Dendritic cell treated with granulocyte-macrophage colony-stimulating factor and Interleukin-4, amounts not matched to agents 40 ng/mL and 50 ng/mL, for 4 days (primary cell): ENCODE results near the gene RABGAP1L.
"Not testable (repeated sequence)": the region's sequence is repeated elsewhere in the genome, so short reads cannot be mapped to it uniquely, and the experiment has no call there.

Source experiments
- H3K27ac Mint-ChIP-seq: one replicate; pipeline ENCODE4 v1.8.0; 2022; ENCODE audit warnings: mild to moderate bottlenecking, mixed read lengths
- H3K27me3 Mint-ChIP-seq: one replicate; pipeline ENCODE4 v1.8.0; 2022; ENCODE audit warnings: mild to moderate bottlenecking, mixed read lengths
- H3K36me3 Mint-ChIP-seq: one replicate; pipeline ENCODE4 v1.8.0; 2022; ENCODE audit warnings: low read depth, mixed read lengths
- H3K4me1 Mint-ChIP-seq: one replicate; pipeline ENCODE4 v1.8.0; 2022; ENCODE audit warnings: low read depth, mixed read lengths
- H3K4me3 Mint-ChIP-seq: one replicate; pipeline ENCODE4 v1.8.0; 2022; ENCODE audit warnings: mild to moderate bottlenecking, moderate library complexity, mixed read lengths
- H3K9me3 Mint-ChIP-seq: one replicate; pipeline ENCODE4 v1.8.0; 2022; ENCODE audit warnings: mixed read lengths
- intact Hi-C: fragments of 100-400 bp; cut with micrococcal nuclease; formaldehyde crosslinking; loops from one replicate; pipeline ENCODE4 v1.15.0; 2022

Gene RABGAP1L

DNA sequence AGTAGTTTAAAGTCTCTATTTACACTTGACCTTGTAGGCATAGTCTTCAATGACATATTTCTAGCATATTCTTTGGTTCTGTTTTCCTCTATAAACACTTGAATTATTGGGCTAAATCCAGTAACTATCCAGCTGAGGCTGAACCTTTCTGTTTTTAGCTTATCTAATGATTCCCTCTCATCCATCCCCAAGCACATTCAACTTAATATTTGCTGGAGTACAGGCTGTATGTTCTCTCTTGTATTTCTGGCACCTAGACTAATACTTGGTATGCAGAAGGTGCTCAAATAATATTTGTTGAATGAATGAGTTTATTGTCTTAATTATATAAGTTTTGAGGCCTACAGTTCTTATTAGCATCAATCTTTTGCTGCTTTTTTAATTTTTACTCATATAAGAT is 88.7 kb downstream of the RABGAP1L start:
- Mint-ChIP-seq H3K36me3 (peaks cover 27% of the 10 kb centered on the region), H3K4me3 (no peak overlapping the region), H3K27ac (no peak overlapping the region), H3K9me3 (no peaks in the 10 kb centered on the region), H3K27me3 (no peaks in the 10 kb centered on the region), H3K4me1 (no peaks in the 10 kb centered on the region)
- intact Hi-C loops: no loop called here

DNA sequence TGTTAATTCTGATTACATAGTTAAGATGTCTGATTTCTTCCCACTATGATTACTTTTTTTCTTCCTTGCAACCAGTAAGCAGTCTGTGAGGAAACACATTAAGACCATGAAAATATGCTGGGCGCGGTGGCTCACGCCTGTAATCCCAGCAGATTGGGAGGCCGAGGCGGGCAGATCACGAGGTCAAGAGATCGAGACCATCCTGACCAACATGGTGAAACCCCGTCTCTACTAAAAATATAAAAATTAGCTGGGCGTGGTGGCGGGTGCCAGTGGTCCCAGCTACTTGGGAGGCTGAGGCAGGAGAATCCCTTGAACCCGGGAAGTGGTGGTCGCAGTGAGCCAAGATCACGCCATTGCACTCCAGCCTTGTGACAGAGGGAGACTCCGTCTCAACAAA is 97.1 kb downstream of the RABGAP1L start:
- H3K9me3 Mint-ChIP-seq, intact Hi-C loops, H3K4me1 Mint-ChIP-seq, H3K27me3 Mint-ChIP-seq, H3K4me3 Mint-ChIP-seq, H3K27ac Mint-ChIP-seq: not testable (repeated sequence)
- H3K36me3 Mint-ChIP-seq: peaks cover 38% of the 10 kb centered on the region

GRCh38 chr1:174258148-174258550 is 98.8 kb downstream of the RABGAP1L start:
- intact Hi-C loops: loop anchor here (1.0 kb wide), 1 partner anchor 486 kb away; no protein-coding TSS in a partner anchor
- H3K4me1 Mint-ChIP-seq: no peaks in the 10 kb centered on the region
- H3K9me3 Mint-ChIP-seq: no peaks in the 10 kb centered on the region
- no peaks in the 10 kb centered on the region for H3K27me3 Mint-ChIP-seq
- no peak overlapping the region for H3K27ac Mint-ChIP-seq
- peaks cover 32% of the 10 kb centered on the region for H3K36me3 Mint-ChIP-seq
- H3K4me3 Mint-ChIP-seq: no peak overlapping the region

DNA sequence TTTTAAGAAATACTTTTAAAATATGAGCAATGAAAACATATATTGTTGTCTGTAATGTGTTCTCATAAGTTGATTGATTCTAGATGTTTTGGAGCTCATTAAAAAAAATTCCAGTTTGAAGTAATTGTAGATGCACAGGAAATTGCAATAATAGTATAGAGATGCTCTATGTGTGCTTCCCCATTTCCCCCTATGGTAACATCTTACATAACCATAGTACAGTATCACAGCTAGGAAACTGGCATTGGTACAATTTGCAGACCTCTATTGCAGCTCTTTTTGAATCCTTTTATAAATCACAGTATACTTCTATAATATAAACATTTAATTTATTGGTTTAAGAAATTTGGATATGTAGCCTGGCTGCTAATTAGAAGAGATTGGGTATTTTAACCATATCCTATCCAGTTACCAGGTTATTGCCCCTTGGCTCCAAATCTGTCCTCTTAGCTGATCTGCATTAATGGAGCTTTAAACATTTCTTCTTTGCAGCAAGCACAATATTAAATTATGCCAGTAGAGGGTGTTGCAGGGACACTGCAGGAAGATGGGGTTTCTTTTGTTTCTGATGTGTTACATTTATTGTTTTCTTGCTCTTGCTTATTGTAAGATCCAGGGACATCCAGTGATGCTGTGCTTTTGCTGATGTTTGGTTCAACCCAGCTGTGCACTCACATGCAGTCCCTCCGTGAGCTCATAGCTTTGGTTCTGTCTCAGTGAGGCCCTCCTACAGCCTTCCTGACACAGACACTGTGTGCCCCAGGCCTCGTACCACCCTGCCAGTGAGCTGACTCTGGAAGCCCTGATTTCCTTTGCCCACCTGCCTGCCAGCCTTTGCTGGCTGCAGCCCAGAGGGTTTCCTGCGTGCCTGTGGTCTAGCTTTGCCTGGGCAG is 103.3 kb downstream of the RABGAP1L start:
- Mint-ChIP-seq H3K4me3 (no peak overlapping the region), H3K9me3 (no peaks in the 10 kb centered on the region), H3K4me1 (peaks cover 8% of the 10 kb centered on the region), H3K27ac (no peak overlapping the region), H3K27me3 (no peaks in the 10 kb centered on the region), H3K36me3 (no peaks in the 10 kb centered on the region)
- intact Hi-C loops: loop anchor here (5.0 kb wide), 1 partner anchor 465 kb away; no protein-coding TSS in a partner anchor

- no peaks in the 10 kb centered on the region for H3K27me3 Mint-ChIP-seq
- no peaks in the 10 kb centered on the region for H3K9me3 Mint-ChIP-seq
- no peak overlapping the region for H3K4me3 Mint-ChIP-seq
- peaks cover 8% of the 10 kb centered on the region for H3K4me1 Mint-ChIP-seq
- H3K27ac Mint-ChIP-seq: no peak overlapping the region
- intact Hi-C loops: no loop called here
- peaks cover 6% of the 10 kb centered on the region for H3K36me3 Mint-ChIP-seq
Observed at GRCh38 chr1:174265282-174265681, 106.0 kb downstream of the RABGAP1L start.

DNA sequence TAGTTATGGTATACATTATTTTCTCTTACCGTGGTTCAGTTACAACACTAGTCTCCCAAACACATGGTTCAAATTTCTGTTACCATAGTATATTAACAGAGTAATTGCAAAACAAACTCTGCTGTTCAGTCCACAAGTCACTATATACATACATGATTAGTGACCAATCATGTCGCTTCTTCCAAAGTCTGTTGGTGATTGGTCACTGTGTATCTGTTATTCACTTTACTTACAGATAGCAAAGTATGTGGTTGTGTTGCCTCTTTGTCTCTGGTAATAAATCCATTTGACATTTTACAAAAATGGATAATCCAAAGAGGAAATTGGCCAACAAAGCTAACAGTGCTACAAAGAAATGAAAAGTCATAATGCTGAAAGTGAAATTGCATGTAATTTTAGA is 107.2 kb downstream of the RABGAP1L start:
- intact Hi-C loops: no loop called here
- Mint-ChIP-seq H3K9me3 (no peaks in the 10 kb centered on the region), H3K27me3 (no peaks in the 10 kb centered on the region)

GRCh38 chr1:174266991-174267612 is 107.8 kb downstream of the RABGAP1L start:
- peaks cover 6% of the 10 kb centered on the region for H3K36me3 Mint-ChIP-seq
- intact Hi-C loops: no loop called here
- H3K4me3 Mint-ChIP-seq: no peak overlapping the region
- no peak overlapping the region for H3K27ac Mint-ChIP-seq
- H3K4me1 Mint-ChIP-seq: peaks cover 8% of the 10 kb centered on the region
- no peaks in the 10 kb centered on the region for H3K9me3 Mint-ChIP-seq
- H3K27me3 Mint-ChIP-seq: no peaks in the 10 kb centered on the region

More for the DNA sequence above, 107.2 kb downstream of the RABGAP1L start:
- no peak overlapping the region for H3K4me3 Mint-ChIP-seq
- H3K36me3 Mint-ChIP-seq: peaks cover 6% of the 10 kb centered on the region
- no peak overlapping the region for H3K27ac Mint-ChIP-seq
- H3K4me1 Mint-ChIP-seq: peaks cover 8% of the 10 kb centered on the region

DNA sequence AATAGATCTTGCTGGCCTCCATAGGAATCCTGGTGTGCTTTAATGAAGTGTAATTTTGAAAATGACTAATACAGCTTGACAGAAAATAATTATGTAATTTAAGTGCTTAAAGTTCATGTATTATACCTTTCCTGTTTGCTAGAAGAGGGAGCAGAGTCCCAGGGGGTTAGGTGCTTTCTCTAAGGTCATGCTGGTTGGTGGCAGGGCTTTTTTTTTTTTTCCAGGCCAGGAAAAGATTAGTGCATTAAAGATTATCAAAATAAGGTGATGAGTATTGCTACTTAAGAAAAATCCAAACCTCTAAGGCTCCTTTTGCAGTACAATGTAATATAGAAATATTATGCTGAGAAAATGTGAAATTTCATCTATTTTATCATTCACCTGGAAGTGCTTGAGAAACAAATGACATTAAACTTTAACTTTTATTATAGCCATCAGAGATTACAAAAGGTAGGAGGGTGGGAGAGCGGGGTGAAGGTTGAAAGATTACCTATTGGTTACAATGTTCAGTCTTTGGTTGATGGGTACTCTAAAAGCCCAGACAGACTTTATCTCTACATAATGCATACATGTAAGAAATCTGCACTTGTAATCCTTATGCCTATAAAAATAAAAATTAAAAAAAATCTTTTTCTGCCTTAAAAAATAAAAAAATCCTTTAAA is 110.8 kb downstream of the RABGAP1L start:
- intact Hi-C loops: no loop called here
- H3K4me3 Mint-ChIP-seq: no peak overlapping the region

GRCh38 chr1:174273190-174273589 is 113.9 kb downstream of the RABGAP1L start:
- no peak overlapping the region for H3K4me3 Mint-ChIP-seq
- H3K27me3 Mint-ChIP-seq: no peaks in the 10 kb centered on the region
- H3K27ac Mint-ChIP-seq: no peak overlapping the region
- no peaks in the 10 kb centered on the region for H3K9me3 Mint-ChIP-seq
- no peaks in the 10 kb centered on the region for H3K4me1 Mint-ChIP-seq
- peaks cover 6% of the 10 kb centered on the region for H3K36me3 Mint-ChIP-seq
- intact Hi-C loops: no loop called here

More for the DNA sequence above, 110.8 kb downstream of the RABGAP1L start:
- peaks cover 6% of the 10 kb centered on the region for H3K36me3 Mint-ChIP-seq
- no peaks in the 10 kb centered on the region for H3K9me3 Mint-ChIP-seq
- H3K27me3 Mint-ChIP-seq: no peaks in the 10 kb centered on the region
- no peak overlapping the region for H3K27ac Mint-ChIP-seq
- peaks cover 8% of the 10 kb centered on the region for H3K4me1 Mint-ChIP-seq

GRCh38 chr1:174273776-174274175 is 114.5 kb downstream of the RABGAP1L start:
- Mint-ChIP-seq H3K27ac (no peak overlapping the region), H3K4me1 (no peaks in the 10 kb centered on the region), H3K9me3 (no peaks in the 10 kb centered on the region), H3K36me3 (peaks cover 6% of the 10 kb centered on the region), H3K4me3 (no peak overlapping the region), H3K27me3 (no peaks in the 10 kb centered on the region)
- intact Hi-C loops: no loop called here

GRCh38 chr1:174274452-174274851 is 115.1 kb downstream of the RABGAP1L start:
- H3K36me3 Mint-ChIP-seq: no peaks in the 10 kb centered on the region
- no peak overlapping the region for H3K4me3 Mint-ChIP-seq
- intact Hi-C loops: no loop called here
- H3K27me3 Mint-ChIP-seq: no peaks in the 10 kb centered on the region
- no peak overlapping the region for H3K27ac Mint-ChIP-seq
- H3K9me3 Mint-ChIP-seq: no peaks in the 10 kb centered on the region
- no peaks in the 10 kb centered on the region for H3K4me1 Mint-ChIP-seq

GRCh38 chr1:174274884-174275283 is 115.6 kb downstream of the RABGAP1L start:
- intact Hi-C loops: no loop called here
- Mint-ChIP-seq H3K4me3 (no peak overlapping the region), H3K4me1 (no peaks in the 10 kb centered on the region), H3K9me3 (no peaks in the 10 kb centered on the region), H3K27ac (no peak overlapping the region), H3K27me3 (no peaks in the 10 kb centered on the region), H3K36me3 (no peaks in the 10 kb centered on the region)

DNA sequence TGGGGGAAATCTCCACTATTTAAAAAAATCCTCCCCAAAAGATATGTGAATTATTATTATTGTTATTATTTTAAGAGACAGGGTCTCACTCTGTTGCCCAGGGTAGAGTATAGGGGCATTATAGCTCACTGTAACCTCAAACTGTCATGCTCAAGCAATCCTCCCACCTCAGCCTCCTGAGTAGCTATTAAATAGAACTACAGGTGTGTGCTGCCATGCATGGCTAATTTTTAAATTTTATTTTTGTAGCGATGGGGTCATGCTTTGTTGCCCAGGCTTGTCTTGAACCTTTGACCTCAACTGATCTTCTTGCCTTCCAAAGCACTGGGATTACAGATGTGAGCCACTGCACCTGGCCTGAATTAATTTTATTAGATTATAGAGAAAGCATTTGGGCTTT is 116.8 kb downstream of the RABGAP1L start:
- H3K36me3 Mint-ChIP-seq: peaks cover 9% of the 10 kb centered on the region
- H3K9me3 Mint-ChIP-seq: no peaks in the 10 kb centered on the region
- intact Hi-C loops: no loop called here

DNA sequence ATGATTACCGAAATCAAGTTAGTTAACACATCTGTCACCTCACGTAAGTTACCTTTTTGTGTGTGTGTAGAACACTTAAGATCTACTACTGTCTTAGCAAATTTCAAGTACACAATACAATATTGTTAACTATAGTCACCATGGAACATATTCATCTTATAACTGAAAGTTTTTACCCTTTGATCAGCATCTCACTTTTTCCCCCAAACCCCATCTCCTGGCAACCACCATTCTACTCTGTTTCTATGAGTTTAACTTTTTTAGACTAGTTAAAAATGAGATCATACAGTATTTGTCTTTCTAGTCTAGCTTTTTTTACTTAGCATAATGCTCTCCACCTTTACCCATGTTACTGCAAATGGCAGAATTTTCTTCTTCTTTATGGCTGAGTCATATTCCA is 124.7 kb downstream of the RABGAP1L start:
- no peak overlapping the region for H3K4me3 Mint-ChIP-seq
- intact Hi-C loops: no loop called here
- H3K4me1 Mint-ChIP-seq: no peaks in the 10 kb centered on the region
- peaks cover 71% of the 10 kb centered on the region for H3K36me3 Mint-ChIP-seq
- no peak overlapping the region for H3K27ac Mint-ChIP-seq
- H3K27me3 Mint-ChIP-seq: no peaks in the 10 kb centered on the region
- peaks cover 18% of the 10 kb centered on the region for H3K9me3 Mint-ChIP-seq

More for the DNA sequence above, 116.8 kb downstream of the RABGAP1L start:
- no peaks in the 10 kb centered on the region for H3K4me1 Mint-ChIP-seq
- H3K4me3 Mint-ChIP-seq: no peak overlapping the region
- H3K27me3 Mint-ChIP-seq: no peaks in the 10 kb centered on the region
- H3K27ac Mint-ChIP-seq: no peak overlapping the region
